Glutamatergic neuron (in vitro differentiated cells): ENCODE measurements around the gene MROH2B. TPM values are rescaled to one million over a fixed set of nuclear protein-coding genes. Genes with fewer than 3 reads are reported as not detected.

Experiments used
- DNase-seq: peaks from one replicate; pipeline ENCODE4 v3.0.0; 2022
- H3K27ac Mint-ChIP-seq: one replicate; pipeline ENCODE4 v1.8.0; 2020; ENCODE audit warnings: mild to moderate bottlenecking, mixed read lengths, inconsistent platforms; ENCODE audit not compliant: unreplicated experiment
- H3K27me3 Mint-ChIP-seq: one replicate; pipeline ENCODE4 v1.8.0; 2020; ENCODE audit warnings: mild to moderate bottlenecking, moderate library complexity, mixed read lengths, inconsistent platforms; ENCODE audit not compliant: unreplicated experiment
- H3K36me3 Mint-ChIP-seq: one replicate; pipeline ENCODE4 v1.8.0; 2020; ENCODE audit warnings: mild to moderate bottlenecking, mixed read lengths, inconsistent platforms; ENCODE audit not compliant: unreplicated experiment
- H3K4me1 Mint-ChIP-seq: one replicate; pipeline ENCODE4 v1.8.0; 2020; ENCODE audit warnings: mild to moderate bottlenecking, low read depth, mixed read lengths, inconsistent platforms; ENCODE audit not compliant: unreplicated experiment
- H3K4me3 Mint-ChIP-seq: one replicate; pipeline ENCODE4 v1.8.0; 2020; ENCODE audit warnings: mild to moderate bottlenecking, mixed read lengths, inconsistent platforms; ENCODE audit not compliant: unreplicated experiment
- H3K9me3 Mint-ChIP-seq: one replicate; pipeline ENCODE4 v1.8.0; 2020; ENCODE audit warnings: mild to moderate bottlenecking, moderate library complexity, mixed read lengths, inconsistent platforms; ENCODE audit not compliant: unreplicated experiment
- long read RNA-seq: library from polyadenylated mRNA; unstranded; transcript quantifications from one replicate; pipeline ENCODE4 v2.0.0, GENCODE V29; 2020; ENCODE audit not compliant: unreplicated experiment
- total RNA-seq: library from RNA; stranded (reverse); fragmentation: NEBNext Ultra II Directional; extraction: Animal tissue kit (Norgen Biotek cat#: 25700); gene quantifications from one replicate; pipeline ENCODE4 v1.2.1, GENCODE V29; 2021; ENCODE audit not compliant: unreplicated experiment
- TF ChIP-seq, protein P1 (sequence below): fragments of 200-600 bp; sonication (generic); IDR thresholded peaks from one replicate; pipeline ENCODE4 v1.5.0; 2021; ENCODE audit not compliant: partially characterized antibody, unreplicated experiment

Gene MROH2B
- total RNA-seq, result not detected
- long read RNA-seq, result 0 reads

DNA sequence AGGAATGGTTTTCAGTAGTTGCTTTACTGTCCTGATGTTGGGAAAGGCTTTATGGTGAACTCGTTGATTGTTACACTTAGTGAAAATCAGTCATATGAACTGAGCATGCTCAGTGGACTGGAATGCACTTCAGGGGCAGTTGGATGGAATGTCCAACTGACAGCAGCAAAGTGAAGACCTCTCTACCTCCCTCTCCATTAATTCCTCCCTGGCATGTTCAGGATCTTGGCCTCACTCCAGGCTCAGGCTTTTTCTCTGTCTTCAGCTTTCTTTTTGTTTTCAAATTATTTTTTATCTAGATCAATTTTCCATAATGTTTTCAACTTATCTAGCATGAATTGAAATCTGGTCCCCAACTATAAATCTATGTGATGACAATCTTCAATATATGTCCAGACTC is at the start of gene MROH2B:
Gene MROH2B, minus strand, starts transcription at position 101 of the 400 bp plus-strand sequence. CDS start 490 bp downstream, outside the sequence.
- no peak for DNase-seq
- Mint-ChIP-seq H3K36me3 (no peaks in the 10 kb centered on the region), H3K4me1 (no peaks in the 10 kb centered on the region), H3K27ac (no peak within 1 kb of the TSS), H3K27me3 (no peaks in the 10 kb centered on the region), H3K4me3 (no peak within 1 kb of the TSS), H3K9me3 (peaks cover 1% of the 10 kb centered on the region)
- TF ChIP-seq, protein P1, sequence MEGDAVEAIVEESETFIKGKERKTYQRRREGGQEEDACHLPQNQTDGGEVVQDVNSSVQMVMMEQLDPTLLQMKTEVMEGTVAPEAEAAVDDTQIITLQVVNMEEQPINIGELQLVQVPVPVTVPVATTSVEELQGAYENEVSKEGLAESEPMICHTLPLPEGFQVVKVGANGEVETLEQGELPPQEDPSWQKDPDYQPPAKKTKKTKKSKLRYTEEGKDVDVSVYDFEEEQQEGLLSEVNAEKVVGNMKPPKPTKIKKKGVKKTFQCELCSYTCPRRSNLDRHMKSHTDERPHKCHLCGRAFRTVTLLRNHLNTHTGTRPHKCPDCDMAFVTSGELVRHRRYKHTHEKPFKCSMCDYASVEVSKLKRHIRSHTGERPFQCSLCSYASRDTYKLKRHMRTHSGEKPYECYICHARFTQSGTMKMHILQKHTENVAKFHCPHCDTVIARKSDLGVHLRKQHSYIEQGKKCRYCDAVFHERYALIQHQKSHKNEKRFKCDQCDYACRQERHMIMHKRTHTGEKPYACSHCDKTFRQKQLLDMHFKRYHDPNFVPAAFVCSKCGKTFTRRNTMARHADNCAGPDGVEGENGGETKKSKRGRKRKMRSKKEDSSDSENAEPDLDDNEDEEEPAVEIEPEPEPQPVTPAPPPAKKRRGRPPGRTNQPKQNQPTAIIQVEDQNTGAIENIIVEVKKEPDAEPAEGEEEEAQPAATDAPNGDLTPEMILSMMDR, result no peak

DNA sequence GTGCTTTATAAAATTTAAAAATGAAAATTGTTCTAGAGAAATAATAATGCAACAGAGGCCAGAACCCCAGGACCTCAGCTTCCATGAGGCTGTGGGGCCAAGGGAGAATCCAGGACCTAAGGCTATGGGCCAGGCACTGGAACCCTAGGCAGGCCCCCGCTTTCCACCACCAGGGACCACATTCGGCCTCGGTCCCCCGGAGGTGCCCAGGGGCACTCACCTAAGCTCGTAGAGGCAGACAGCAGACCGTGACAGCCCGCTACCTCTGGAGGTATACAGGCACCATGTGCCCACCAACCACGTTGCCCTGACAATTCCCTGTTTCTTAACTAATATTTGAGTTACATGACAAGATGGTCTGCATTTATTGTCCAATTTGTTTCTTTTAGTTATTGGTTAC is 49.5 kb upstream of the MROH2B start:
- Mint-ChIP-seq H3K9me3 (no peaks in the 10 kb centered on the region), H3K4me1 (no peaks in the 10 kb centered on the region), H3K27ac (no peak overlapping the region), H3K27me3 (peaks cover 2% of the 10 kb centered on the region), H3K36me3 (no peaks in the 10 kb centered on the region), H3K4me3 (no peak overlapping the region)
- TF ChIP-seq, protein P1, result no peak
- no peak for DNase-seq

DNA sequence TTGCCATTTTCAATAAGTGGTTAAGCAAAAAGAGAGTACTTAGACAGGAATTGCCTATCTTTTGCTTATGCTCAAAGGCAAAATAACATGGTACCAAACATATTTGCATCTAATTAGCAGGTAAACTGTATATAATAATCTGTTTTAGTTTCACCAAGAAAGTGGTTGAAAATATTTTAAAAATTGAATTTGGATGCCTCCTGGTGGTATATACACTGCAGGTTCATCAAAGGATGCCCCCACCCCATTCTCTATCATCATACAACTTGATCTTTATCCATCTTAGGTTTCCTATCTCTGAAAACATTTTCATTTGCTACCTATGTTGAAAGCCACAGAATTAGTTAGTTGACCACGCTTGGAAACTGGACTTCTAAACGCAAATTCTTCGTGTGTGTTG is 47.0 kb upstream of the MROH2B start:
- Mint-ChIP-seq H3K9me3 (no peaks in the 10 kb centered on the region), H3K27ac (no peak overlapping the region), H3K36me3 (no peaks in the 10 kb centered on the region), H3K27me3 (peaks cover 2% of the 10 kb centered on the region), H3K4me3 (no peak overlapping the region), H3K4me1 (no peaks in the 10 kb centered on the region)
- TF ChIP-seq, protein P1, result no peak
- DNase-seq, result no peak

DNA sequence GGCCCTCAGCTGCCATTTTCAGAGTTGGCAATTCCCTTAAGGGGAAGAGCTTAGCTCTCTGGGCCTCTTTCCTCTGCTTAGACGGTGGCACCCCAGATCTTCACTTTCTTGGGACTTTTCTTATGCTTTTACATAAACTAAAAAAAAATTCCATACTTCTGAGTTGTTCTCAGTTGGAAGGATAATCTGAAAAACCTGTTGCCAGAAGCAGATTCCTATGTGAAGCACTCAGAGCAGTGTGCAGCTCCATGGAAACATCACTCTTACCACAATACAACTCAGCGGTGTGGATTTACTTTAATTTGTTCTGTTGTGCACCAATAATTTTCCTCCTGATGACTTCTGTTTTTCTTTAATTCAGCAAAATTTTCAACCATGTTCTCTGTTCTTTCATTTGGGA is 44.1 kb upstream of the MROH2B start:
- TF ChIP-seq, protein P1, result no peak
- Mint-ChIP-seq H3K4me3 (no peak overlapping the region), H3K27me3 (no peaks in the 10 kb centered on the region), H3K36me3 (no peaks in the 10 kb centered on the region), H3K9me3 (no peaks in the 10 kb centered on the region), H3K4me1 (no peaks in the 10 kb centered on the region), H3K27ac (no peak overlapping the region)
- no peak for DNase-seq

DNA sequence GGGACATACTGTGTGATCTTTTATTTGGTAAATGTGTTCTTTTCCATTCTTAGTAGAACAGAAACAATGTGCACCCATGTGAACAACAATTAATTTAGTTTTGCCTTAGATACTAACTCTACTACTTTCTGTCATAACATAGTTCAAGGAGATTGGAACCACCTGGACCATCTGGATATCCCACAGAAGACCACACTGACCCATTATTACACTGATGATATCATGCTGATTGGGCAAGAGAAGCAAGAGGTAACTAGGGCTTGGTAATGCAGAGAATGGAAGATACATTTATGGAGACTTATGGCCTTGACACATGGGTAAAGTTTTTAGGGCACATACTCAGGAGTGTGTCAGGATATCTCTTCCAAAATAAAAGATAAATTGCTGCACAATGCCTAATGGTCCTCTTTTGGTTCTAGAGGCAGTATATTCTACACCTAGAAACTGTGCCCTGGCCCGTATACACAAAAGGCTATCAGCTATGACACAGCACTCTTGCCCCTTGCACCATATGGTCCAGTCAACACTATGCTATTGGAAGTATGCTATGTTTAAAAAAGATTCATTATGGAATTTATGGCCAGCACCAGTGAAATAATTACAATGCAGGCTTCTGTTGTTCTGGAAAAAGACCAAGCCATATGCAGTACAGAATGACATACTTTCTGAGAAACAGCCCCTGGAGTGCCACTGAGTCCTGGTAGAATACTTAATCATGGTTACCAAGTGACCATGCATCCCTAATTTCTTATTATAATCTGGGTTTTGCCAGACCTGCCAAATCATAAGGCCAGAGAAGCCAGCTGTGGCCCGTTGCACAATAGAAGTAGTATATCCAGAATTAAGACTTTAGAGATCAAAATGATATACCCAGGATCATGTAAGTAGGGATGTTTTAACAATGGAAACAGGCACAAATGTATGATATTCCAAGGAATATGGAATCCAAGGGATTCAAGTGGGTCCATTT is 41.6 kb upstream of the MROH2B start:
- no peak overlapping the region for H3K27ac Mint-ChIP-seq
- H3K27me3 Mint-ChIP-seq, result no peaks in the 10 kb centered on the region
- DNase-seq, result no peak
- TF ChIP-seq, protein P1, result no peak
- no peak overlapping the region for H3K4me3 Mint-ChIP-seq
- no peaks in the 10 kb centered on the region for H3K36me3 Mint-ChIP-seq
- no peaks in the 10 kb centered on the region for H3K9me3 Mint-ChIP-seq
- no peaks in the 10 kb centered on the region for H3K4me1 Mint-ChIP-seq
